Calu3 (cell line): Measurements from ENCODE around the gene ZNF740. TPM values are rescaled to one million over a fixed set of nuclear protein-coding genes. Genes with fewer than 3 reads are reported as not detected.

Experiments
- BruUV-seq: library from RNA; stranded (reverse); fragments of 400-500 nt; replicated peaks from 2 replicates; lab custom pipeline; 2021; lab: Mats Ljungman, UMichigan
- CTCF ChIA-PET: fragments of 300-600 bp; sonication (Branson Sonifier 250); formaldehyde crosslinking; loops from one replicate; lab custom pipeline; 2022; ENCODE audit warnings: antibody characterized with exemption; lab: Charles Lee
- DNase-seq: peaks from one replicate; pipeline ENCODE4 v3.0.0; 2022
- H3K27ac Mint-ChIP-seq: one replicate; pipeline ENCODE4 v1.8.0; 2022; ENCODE audit warnings: mixed read lengths; ENCODE audit not compliant: unreplicated experiment
- H3K27me3 Mint-ChIP-seq: one replicate; pipeline ENCODE4 v1.8.0; 2022; ENCODE audit warnings: mixed read lengths; ENCODE audit not compliant: unreplicated experiment
- H3K36me3 Mint-ChIP-seq: one replicate; pipeline ENCODE4 v1.8.0; 2022; ENCODE audit warnings: mild to moderate bottlenecking, moderate library complexity, mixed read lengths; ENCODE audit not compliant: insufficient read depth, unreplicated experiment
- H3K4me1 Mint-ChIP-seq: one replicate; pipeline ENCODE4 v1.8.0; 2022; ENCODE audit warnings: mild to moderate bottlenecking, low read depth, mixed read lengths; ENCODE audit not compliant: unreplicated experiment
- H3K4me3 Mint-ChIP-seq: one replicate; pipeline ENCODE4 v1.8.0; 2022; ENCODE audit warnings: mild to moderate bottlenecking, low read depth, moderate library complexity, mixed read lengths; ENCODE audit not compliant: unreplicated experiment
- H3K9me3 Mint-ChIP-seq: one replicate; pipeline ENCODE4 v1.8.0; 2022; ENCODE audit warnings: low read depth, mixed read lengths; ENCODE audit not compliant: unreplicated experiment
- CTCF ChIP-seq: fragments of 200-600 bp; IDR thresholded peaks from one replicate; pipeline ENCODE4 v1.8.0; 2022; ENCODE audit warnings: antibody characterized with exemption; ENCODE audit not compliant: unreplicated experiment
- intact Hi-C: fragments of 100-400 bp; cut with micrococcal nuclease; formaldehyde crosslinking; loops from one replicate; pipeline ENCODE4 v1.10.0; 2022; ENCODE audit not compliant: unreplicated experiment
- total RNA-seq: library from RNA; stranded (reverse); gene quantifications from 2 replicates; pipeline ENCODE4 v1.2.3, GENCODE V29; 2022

Gene ZNF740
- total RNA-seq, 1 experiment from 2014 or later: 32.7 TPM

GRCh38 chr12:53145383-53146260 lies 34.9 kb upstream of the ZNF740 start:
- intact Hi-C loops: no loop called here
- Mint-ChIP-seq H3K27ac (no peak overlapping the region), H3K4me3 (no peak overlapping the region), H3K4me1 (no peaks in the 10 kb centered on the region), H3K27me3 (no peaks in the 10 kb centered on the region), H3K36me3 (no peaks in the 10 kb centered on the region), H3K9me3 (no peaks in the 10 kb centered on the region)
- CTCF ChIA-PET: no interaction called here
- DNase-seq: no peak
- TF ChIP-seq CTCF: no peak
- BruUV-seq: no TSS peak

GRCh38 chr12:53147181-53147580 lies 33.3 kb upstream of the ZNF740 start:
- DNase-seq: no peak
- Mint-ChIP-seq H3K27ac (no peak overlapping the region), H3K4me3 (no peak overlapping the region), H3K4me1 (no peaks in the 10 kb centered on the region), H3K27me3 (no peaks in the 10 kb centered on the region), H3K36me3 (no peaks in the 10 kb centered on the region), H3K9me3 (no peaks in the 10 kb centered on the region)
- no TSS peak for BruUV-seq
- CTCF ChIA-PET: no interaction called here
- TF ChIP-seq CTCF: no peak
- intact Hi-C loops: no loop called here

GRCh38 chr12:53147653-53148052 lies 32.9 kb upstream of the ZNF740 start:
- no peak for DNase-seq
- no peaks in the 10 kb centered on the region for H3K9me3 Mint-ChIP-seq
- H3K27ac Mint-ChIP-seq: no peak overlapping the region
- no peak overlapping the region for H3K4me3 Mint-ChIP-seq
- H3K36me3 Mint-ChIP-seq: no peaks in the 10 kb centered on the region
- H3K4me1 Mint-ChIP-seq: no peaks in the 10 kb centered on the region
- BruUV-seq: no TSS peak
- intact Hi-C loops: no loop called here
- H3K27me3 Mint-ChIP-seq: no peaks in the 10 kb centered on the region
- TF ChIP-seq CTCF: no peak
- CTCF ChIA-PET: no interaction called here

GRCh38 chr12:53151039-53151438 lies 29.5 kb upstream of the ZNF740 start:
- TF ChIP-seq CTCF: no peak
- Mint-ChIP-seq H3K27ac (no peak overlapping the region), H3K36me3 (no peaks in the 10 kb centered on the region), H3K27me3 (no peaks in the 10 kb centered on the region), H3K4me1 (no peaks in the 10 kb centered on the region), H3K4me3 (no peak overlapping the region), H3K9me3 (no peaks in the 10 kb centered on the region)
- CTCF ChIA-PET: no interaction called here
- intact Hi-C loops: no loop called here
- no TSS peak for BruUV-seq
- DNase-seq: no peak
